ENCODE data around the gene PPL. TPM values are rescaled to one million over a fixed set of nuclear protein-coding genes. Genes with fewer than 3 reads are reported as not detected.

Gene PPL
- total and polyA plus RNA-seq, 2 of the 13 experiments (the other 11 are each of a cell fraction or from before 2014, with no cell fraction given): 5.7 to 6.6 TPM

DNA sequence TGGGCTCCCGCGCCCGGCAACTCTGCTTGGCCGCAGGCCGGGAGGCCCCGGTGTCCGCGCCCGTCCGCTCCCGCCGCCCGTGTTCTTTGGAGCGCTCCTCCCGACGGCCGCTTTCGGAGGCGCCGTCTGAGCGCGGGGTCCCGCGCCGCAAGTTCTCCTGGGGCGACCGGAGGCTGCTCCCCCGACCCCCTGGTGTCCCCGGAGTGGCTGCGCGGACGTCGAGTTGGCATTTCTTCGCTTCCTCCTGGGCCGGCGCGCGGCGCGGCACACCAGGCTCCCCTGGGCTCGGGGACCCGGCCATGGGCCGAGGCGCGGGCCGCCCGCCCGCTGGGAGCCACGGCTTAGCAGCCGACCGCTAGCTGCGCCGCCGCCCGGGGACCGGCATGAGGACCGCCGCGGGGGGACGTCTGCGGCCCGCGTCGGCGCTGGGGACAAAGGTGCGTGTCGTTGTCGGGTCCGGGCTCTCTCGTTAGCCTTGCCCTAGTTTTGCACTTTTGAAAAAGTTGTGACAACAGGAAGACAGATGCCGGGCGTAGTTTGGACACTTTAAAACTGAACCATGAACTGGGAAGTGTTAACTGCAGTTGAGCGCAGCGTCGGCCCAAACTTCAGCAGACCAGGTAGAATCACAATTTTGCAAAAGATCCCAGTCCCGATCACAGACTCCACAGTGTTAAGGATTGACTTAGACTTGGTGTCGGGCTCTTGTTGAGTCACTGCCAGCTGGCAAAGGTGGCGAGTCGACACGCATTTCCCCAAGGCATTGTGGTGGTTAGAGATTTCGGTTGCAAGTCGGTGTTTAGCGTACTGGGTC is 89.0 kb downstream of the PPL start (continued):
- TF ChIP-seq, protein P1, sequence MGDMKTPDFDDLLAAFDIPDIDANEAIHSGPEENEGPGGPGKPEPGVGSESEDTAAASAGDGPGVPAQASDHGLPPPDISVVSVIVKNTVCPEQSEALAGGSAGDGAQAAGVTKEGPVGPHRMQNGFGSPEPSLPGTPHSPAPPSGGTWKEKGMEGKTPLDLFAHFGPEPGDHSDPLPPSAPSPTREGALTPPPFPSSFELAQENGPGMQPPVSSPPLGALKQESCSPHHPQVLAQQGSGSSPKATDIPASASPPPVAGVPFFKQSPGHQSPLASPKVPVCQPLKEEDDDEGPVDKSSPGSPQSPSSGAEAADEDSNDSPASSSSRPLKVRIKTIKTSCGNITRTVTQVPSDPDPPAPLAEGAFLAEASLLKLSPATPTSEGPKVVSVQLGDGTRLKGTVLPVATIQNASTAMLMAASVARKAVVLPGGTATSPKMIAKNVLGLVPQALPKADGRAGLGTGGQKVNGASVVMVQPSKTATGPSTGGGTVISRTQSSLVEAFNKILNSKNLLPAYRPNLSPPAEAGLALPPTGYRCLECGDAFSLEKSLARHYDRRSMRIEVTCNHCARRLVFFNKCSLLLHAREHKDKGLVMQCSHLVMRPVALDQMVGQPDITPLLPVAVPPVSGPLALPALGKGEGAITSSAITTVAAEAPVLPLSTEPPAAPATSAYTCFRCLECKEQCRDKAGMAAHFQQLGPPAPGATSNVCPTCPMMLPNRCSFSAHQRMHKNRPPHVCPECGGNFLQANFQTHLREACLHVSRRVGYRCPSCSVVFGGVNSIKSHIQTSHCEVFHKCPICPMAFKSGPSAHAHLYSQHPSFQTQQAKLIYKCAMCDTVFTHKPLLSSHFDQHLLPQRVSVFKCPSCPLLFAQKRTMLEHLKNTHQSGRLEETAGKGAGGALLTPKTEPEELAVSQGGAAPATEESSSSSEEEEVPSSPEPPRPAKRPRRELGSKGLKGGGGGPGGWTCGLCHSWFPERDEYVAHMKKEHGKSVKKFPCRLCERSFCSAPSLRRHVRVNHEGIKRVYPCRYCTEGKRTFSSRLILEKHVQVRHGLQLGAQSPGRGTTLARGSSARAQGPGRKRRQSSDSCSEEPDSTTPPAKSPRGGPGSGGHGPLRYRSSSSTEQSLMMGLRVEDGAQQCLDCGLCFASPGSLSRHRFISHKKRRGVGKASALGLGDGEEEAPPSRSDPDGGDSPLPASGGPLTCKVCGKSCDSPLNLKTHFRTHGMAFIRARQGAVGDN (CRISPR knock-in tag; IDR thresholded peaks at IDR 0.05): peak; percentile 16; the same call in 1 of the 2 replicates
- TF ChIP-seq ZNF431 (CRISPR knock-in tag; IDR thresholded peaks at IDR 0.05; ENCODE audit: borderline replicate concordance, low read depth) (0 out of 2 replicates have a peak, but pooled peaks have one; percentile 19), MED1 (CRISPR knock-in tag; IDR thresholded peaks at IDR 0.05) (peak; percentile 14; the same call in 1 of the 2 replicates), ZFX (CRISPR knock-in tag; IDR thresholded peaks at IDR 0.05; ENCODE audit: low read depth) (peak; percentile 41), NR2C2 (CRISPR knock-in tag; IDR thresholded peaks at IDR 0.05; ENCODE audit: borderline replicate concordance) (peak; percentile 49; the same call in 1 of the 2 replicates), ZNF777 (CRISPR knock-in tag; IDR thresholded peaks at IDR 0.05) (peak; percentile 90), ZNF547 (CRISPR knock-in tag; IDR thresholded peaks at IDR 0.05) (no peak), DNMT1 (CRISPR knock-in tag; IDR thresholded peaks at IDR 0.05) (no peak), THAP9 (CRISPR knock-in tag; IDR thresholded peaks at IDR 0.05; ENCODE audit: borderline replicate concordance) (no peak), MEIS2 (CRISPR knock-in tag; IDR thresholded peaks at IDR 0.05) (no peak), NR2F1 (CRISPR knock-in tag; IDR thresholded peaks at IDR 0.05) (no peak), ELF3 (CRISPR knock-in tag; IDR thresholded peaks at IDR 0.05) (no peak), HNRNPLL (IDR thresholded peaks at IDR 0.05; ENCODE audit: low read depth, low read length, poor library complexity, severe bottlenecking) (no peak), HNF4A (CRISPR knock-in tag; IDR thresholded peaks at IDR 0.05) (0 out of 2 replicates have a peak, but pooled peaks have one; percentile 4), SP140L (CRISPR knock-in tag; IDR thresholded peaks at IDR 0.05; ENCODE audit: borderline replicate concordance) (no peak), DNMT3B (CRISPR knock-in tag; conservative IDR thresholded peaks at IDR 0.05) (no peak), FOXO4 (CRISPR knock-in tag; conservative IDR thresholded peaks at IDR 0.05) (0 out of 2 replicates have a peak, but pooled peaks have one; percentile 26), ZNF501 (CRISPR knock-in tag; IDR thresholded peaks at IDR 0.05) (peak; percentile 39; the same call in 1 of the 2 replicates)
- TF ChIP-seq, protein P2, sequence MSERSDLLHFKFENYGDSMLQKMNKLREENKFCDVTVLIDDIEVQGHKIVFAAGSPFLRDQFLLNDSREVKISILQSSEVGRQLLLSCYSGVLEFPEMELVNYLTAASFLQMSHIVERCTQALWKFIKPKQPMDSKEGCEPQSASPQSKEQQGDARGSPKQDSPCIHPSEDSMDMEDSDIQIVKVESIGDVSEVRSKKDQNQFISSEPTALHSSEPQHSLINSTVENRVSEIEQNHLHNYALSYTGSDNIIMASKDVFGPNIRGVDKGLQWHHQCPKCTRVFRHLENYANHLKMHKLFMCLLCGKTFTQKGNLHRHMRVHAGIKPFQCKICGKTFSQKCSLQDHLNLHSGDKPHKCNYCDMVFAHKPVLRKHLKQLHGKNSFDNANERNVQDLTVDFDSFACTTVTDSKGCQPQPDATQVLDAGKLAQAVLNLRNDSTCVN (CRISPR knock-in tag; IDR thresholded peaks at IDR 0.05; ENCODE audit: borderline replicate concordance): no peak

All from HepG2 (cell line).